Ovary (tissue), 9 donors: ENCODE results near the gene LRPPRC. TPM values are rescaled to one million over a fixed set of nuclear protein-coding genes. Genes with fewer than 3 reads are reported as not detected.

Experiments
- DNase-seq, 5 donors: peaks; one replicate each; pipeline ENCODE4 v3.0.0-alpha.2; 2019 to 2020
- H3K27ac ChIP-seq, 2 donors: fragments of 200-600 bp; one replicate each; pipeline versions ENCODE4 v1.5.1 to v1.8.0; 2019 to 2022
- H3K27me3 ChIP-seq: fragments of 200-600 bp; one replicate; pipeline ENCODE4 v1.8.0; 2022
- H3K36me3 ChIP-seq: fragments of 200-600 bp; sonication (generic); one replicate; pipeline ENCODE4 v1.5.1; 2019
- H3K4me1 ChIP-seq: one replicate; pipeline ENCODE4 v1.8.1; 2013; ENCODE audit warnings: mild to moderate bottlenecking, moderate library complexity; ENCODE audit not compliant: insufficient read depth
- H3K4me3 ChIP-seq: fragments of 200-600 bp; sonication (generic); one replicate; pipeline ENCODE4 v1.5.1; 2017
- H3K9me3 ChIP-seq, 2 donors: fragments of 200-600 bp in 1 of 2; sonication (generic) in 1 of 2; one replicate each; pipeline versions ENCODE4 v1.5.1 to v1.8.1; 2013 to 2019; ENCODE audit warnings: mild to moderate bottlenecking in 1 of 2, moderate library complexity in 1 of 2
- CTCF ChIP-seq, 3 donors: fragments of 450-650 bp in 2 of 3; fragments of 200-600 bp in 1 of 3; IDR thresholded peaks; one replicate each; pipeline versions ENCODE4 v1.5.1 to v1.8.0; 2016 to 2022; ENCODE audit warnings: antibody characterized with exemption in 3 of 3, mild to moderate bottlenecking in 1 of 3
- EP300 ChIP-seq: sonication (generic); formaldehyde crosslinking; IDR thresholded peaks from one replicate; pipeline ENCODE4 v1.6.1; 2017; ENCODE audit warnings: antibody characterized with exemption
- POLR2A ChIP-seq: fragments of 450-650 bp; IDR thresholded peaks from one replicate; pipeline ENCODE4 v1.6.1; 2017; ENCODE audit warnings: antibody characterized with exemption, mild to moderate bottlenecking, moderate library complexity
- WGBS, 3 donors: extraction: QIAGEN DNeasy Blood & Tissue Kit in 1 of 3; methylation state at CpG; one replicate each; pipeline versions ENCODE4 v1.1.5 to v1.1.7; 2013 to 2017; 5-methylcytosine and 5-hydroxymethylcytosine counted together
- intact Hi-C, 4 donors: fragments of 100-400 bp; cut with DNase I; formaldehyde crosslinking; loops; one replicate each; pipeline versions ENCODE4 v1.11.0 to v1.15.1; 2022 to 2023
- polyA plus RNA-seq, 2 donors: library from polyadenylated mRNA; stranded (reverse); fragments of 200-250 nt in 1 of 2; fragments of 350-450 nt in 1 of 2; fragmentation: Illumina TruSeq in 1 of 2; extraction: RNeasy Lipid Tissue Mini Kit (QIAGEN cat#74804) in 1 of 2; gene quantifications; one replicate each; pipeline ENCODE4 v1.2.3, GENCODE V29; 2013 to 2014
- total RNA-seq, 7 donors: library from RNA; depleted of rRNA in 2 of 7; stranded (reverse); fragments of >200 nt in 2 of 7; fragmentation: NEBNext Ultra II Directional in 3 of 7; extraction: Animal tissue kit (Norgen Biotek cat#: 25700) in 3 of 7; gene quantifications; one replicate each; pipeline versions ENCODE4 v1.1.0 to v1.2.4, GENCODE V29; 2016 to 2023
- donor health status: DM: no; HTN: no; CAD: no; lungs with moderate emphysema.
- donor health status: DM: no; HTN: no; CAD: no.
- donor health status: Bipolar disorder and iron deficiency.
- donor health status: DM: yes; HTN: yes; CAD: no.
- donor health status: DM: no; HTN: no; CAD: no.
- donor health status: DM: yes; HTN: yes; CAD: no.

LRPPRC gene
- total and polyA plus RNA-seq, 9 donors: 27.6 to 74.9 (median 66.9) TPM

- Histone ChIP-seq H3K4me3 (no peak overlapping the region), H3K27me3 (no peaks in the 10 kb centered on the region), H3K4me1 (no peaks in the 10 kb centered on the region), H3K27ac (no peak overlapping the region), H3K9me3 (no peaks in the 10 kb centered on the region), H3K36me3 (no peaks in the 10 kb centered on the region)
- WGBS, 3 donors: 96 to 99% (median 98%) methylated on average over 2 of the region's 2 CpGs
- no peak for TF ChIP-seq EP300
- no peak for TF ChIP-seq CTCF (IDR thresholded peaks at IDR 0.05)
- no peak for TF ChIP-seq POLR2A
- no peak for DNase-seq
- intact Hi-C loops: no loop called here
These were observed 101.0 kb downstream of the LRPPRC start for GRCh38 chr2:43894743-43895142.

GRCh38 chr2:43890855-43891254 lies 104.9 kb downstream of the LRPPRC start:
- Histone ChIP-seq H3K4me1 (no peaks in the 10 kb centered on the region), H3K36me3 (no peaks in the 10 kb centered on the region), H3K9me3 (no peaks in the 10 kb centered on the region), H3K27ac (no peak overlapping the region), H3K27me3 (no peaks in the 10 kb centered on the region), H3K4me3 (no peak overlapping the region)
- intact Hi-C loops: no loop called here
- no peak for TF ChIP-seq POLR2A
- TF ChIP-seq CTCF (IDR thresholded peaks at IDR 0.05): no peak
- 73 to 89% (median 86%) methylated on average over 4 of the region's 4 CpGs for WGBS, 3 donors
- DNase-seq: no peak

GRCh38 chr2:43889416-43889815 lies 106.4 kb downstream of the LRPPRC start:
- TF ChIP-seq POLR2A: no peak
- no peak for TF ChIP-seq CTCF (IDR thresholded peaks at IDR 0.05)
- TF ChIP-seq EP300: no peak
- Histone ChIP-seq H3K4me3 (no peak overlapping the region), H3K36me3 (no peaks in the 10 kb centered on the region), H3K4me1 (no peaks in the 10 kb centered on the region), H3K27me3 (no peaks in the 10 kb centered on the region), H3K27ac (no peak overlapping the region), H3K9me3 (no peaks in the 10 kb centered on the region)
- intact Hi-C loops: no loop called here
- no peak for DNase-seq
- WGBS, 3 donors: 98 to 99% (median 99%) methylated on average over 4 of the region's 4 CpGs

- no peaks in the 10 kb centered on the region for H3K36me3 ChIP-seq
- intact Hi-C loops: no loop called here
- 86 to 91% (median 90%) methylated on average over 7 of the region's 7 CpGs for WGBS, 3 donors
- DNase-seq: no peak
- H3K4me3 ChIP-seq: no peak overlapping the region
- H3K4me1 ChIP-seq: no peaks in the 10 kb centered on the region
- H3K27ac ChIP-seq: no peak overlapping the region
- TF ChIP-seq POLR2A (no peak), CTCF (IDR thresholded peaks at IDR 0.05) (no peak), EP300 (no peak)
- no peaks in the 10 kb centered on the region for H3K27me3 ChIP-seq
- H3K9me3 ChIP-seq: no peaks in the 10 kb centered on the region
These were observed 108.6 kb downstream of the LRPPRC start for GRCh38 chr2:43887176-43887575.
